Neural progenitor cell (in vitro differentiated cells): Measurements from ENCODE around the gene TGM2.

Experiments used
- EZH2 ChIP-seq: fragments of 200-600 bp; sonication (generic); IDR thresholded peaks from 2 replicates; pipeline ENCODE4 v1.6.1; 2017; ENCODE audit warnings: antibody characterized with exemption, mild to moderate bottlenecking, moderate library complexity
- EZH2phosphoT487 ChIP-seq: fragments of 200-600 bp; sonication (generic); IDR thresholded peaks from 2 replicates; pipeline ENCODE4 v1.6.1; 2017; ENCODE audit warnings: antibody characterized with exemption
- TF ChIP-seq, protein P1 (sequence below): fragments of 200-600 bp; sonication (generic); IDR thresholded peaks from 2 replicates; pipeline ENCODE4 v1.5.1; 2017; ENCODE audit warnings: antibody characterized with exemption, mild to moderate bottlenecking

DNA sequence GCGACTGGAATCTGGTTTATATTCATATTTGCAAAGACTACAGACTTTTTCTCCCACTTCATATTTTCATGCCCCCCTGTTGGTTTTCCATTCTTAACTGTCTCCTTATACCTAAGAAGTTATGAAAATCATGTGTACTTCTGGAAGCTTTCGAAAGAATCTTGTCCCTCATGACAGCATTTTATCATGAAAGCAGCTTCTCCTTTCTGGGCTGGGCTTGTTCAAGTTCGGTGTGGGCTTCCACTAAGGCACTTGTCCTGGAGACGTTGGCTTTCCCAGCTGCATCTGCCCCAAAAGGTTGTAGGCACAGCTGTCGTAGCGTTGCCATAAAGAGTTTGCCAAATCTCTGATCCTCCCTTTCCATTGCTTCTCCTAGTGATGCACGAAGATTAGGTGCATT lies 75.0 kb downstream of the TGM2 start:
- TF ChIP-seq, protein P1, sequence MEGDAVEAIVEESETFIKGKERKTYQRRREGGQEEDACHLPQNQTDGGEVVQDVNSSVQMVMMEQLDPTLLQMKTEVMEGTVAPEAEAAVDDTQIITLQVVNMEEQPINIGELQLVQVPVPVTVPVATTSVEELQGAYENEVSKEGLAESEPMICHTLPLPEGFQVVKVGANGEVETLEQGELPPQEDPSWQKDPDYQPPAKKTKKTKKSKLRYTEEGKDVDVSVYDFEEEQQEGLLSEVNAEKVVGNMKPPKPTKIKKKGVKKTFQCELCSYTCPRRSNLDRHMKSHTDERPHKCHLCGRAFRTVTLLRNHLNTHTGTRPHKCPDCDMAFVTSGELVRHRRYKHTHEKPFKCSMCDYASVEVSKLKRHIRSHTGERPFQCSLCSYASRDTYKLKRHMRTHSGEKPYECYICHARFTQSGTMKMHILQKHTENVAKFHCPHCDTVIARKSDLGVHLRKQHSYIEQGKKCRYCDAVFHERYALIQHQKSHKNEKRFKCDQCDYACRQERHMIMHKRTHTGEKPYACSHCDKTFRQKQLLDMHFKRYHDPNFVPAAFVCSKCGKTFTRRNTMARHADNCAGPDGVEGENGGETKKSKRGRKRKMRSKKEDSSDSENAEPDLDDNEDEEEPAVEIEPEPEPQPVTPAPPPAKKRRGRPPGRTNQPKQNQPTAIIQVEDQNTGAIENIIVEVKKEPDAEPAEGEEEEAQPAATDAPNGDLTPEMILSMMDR: no peak
- TF ChIP-seq EZH2: no peak
- TF ChIP-seq EZH2phosphoT487: no peak
